Caco-2 (cell line): ENCODE data around the gene COTL1. TPM values are rescaled to one million over a fixed set of nuclear protein-coding genes. Genes with fewer than 3 reads are reported as not detected.

Source experiments
- BruUV-seq: library from RNA; stranded (reverse); fragments of 400-500 nt; replicated peaks from 2 replicates; lab custom pipeline; 2021; lab: Mats Ljungman, UMichigan
- CTCF ChIA-PET: fragments of 300-600 bp; sonication (Branson Sonifier 250); formaldehyde crosslinking; loops from one replicate; lab custom pipeline; 2022; ENCODE audit warnings: antibody characterized with exemption; lab: Charles Lee
- POLR2A ChIA-PET: fragments of 300-600 bp; sonication (Branson Sonifier 250); formaldehyde crosslinking; loops from one replicate; lab custom pipeline; 2022; ENCODE audit warnings: antibody characterized with exemption; lab: Charles Lee
- DNase-seq, 2 experiments: peaks; one replicate each; pipeline versions ENCODE4 v3.0.0 to v3.0.0-alpha.2; 2020 to 2022
- H3K27me3 ChIP-seq: replicated peaks from 2 replicates; pipeline ENCODE4 v1.6.0; 2011; ENCODE audit warnings: low read length; ENCODE audit not compliant: control insufficient read depth, insufficient read depth
- H3K36me3 ChIP-seq: 2 replicates; pipeline ENCODE4 v1.5.1; 2011; ENCODE audit warnings: low read length; ENCODE audit not compliant: control insufficient read depth, insufficient read depth
- H3K4me1 ChIP-seq: fragments of 250-450 bp; sonication (Bioruptor Pico); 2 replicates; pipeline ENCODE4 v1.5.1; 2020; ENCODE audit warnings: mild to moderate bottlenecking
- H3K4me3 ChIP-seq: 2 replicates; pipeline ENCODE4 v1.5.1; 2011; ENCODE audit warnings: low read depth, mild to moderate bottlenecking, control low read depth, low read length
- H3K9me3 ChIP-seq: fragments of 250-450 bp; sonication (Bioruptor Pico); 2 replicates; pipeline ENCODE4 v1.5.1; 2020; ENCODE audit warnings: mild to moderate bottlenecking, moderate library complexity
- H3K27ac Mint-ChIP-seq: one replicate; pipeline ENCODE4 v1.8.0; 2022; ENCODE audit warnings: mixed read lengths; ENCODE audit not compliant: unreplicated experiment
- H3K27me3 Mint-ChIP-seq: one replicate; pipeline ENCODE4 v1.8.0; 2022; ENCODE audit warnings: mixed read lengths; ENCODE audit not compliant: insufficient read depth, unreplicated experiment
- H3K36me3 Mint-ChIP-seq: one replicate; pipeline ENCODE4 v1.8.0; 2022; ENCODE audit warnings: mild to moderate bottlenecking, mixed read lengths; ENCODE audit not compliant: insufficient read depth, unreplicated experiment
- H3K4me1 Mint-ChIP-seq: one replicate; pipeline ENCODE4 v1.8.0; 2022; ENCODE audit warnings: low read depth, mixed read lengths; ENCODE audit not compliant: unreplicated experiment
- H3K4me3 Mint-ChIP-seq: one replicate; pipeline ENCODE4 v1.8.0; 2022; ENCODE audit warnings: mild to moderate bottlenecking, moderate library complexity, mixed read lengths; ENCODE audit not compliant: unreplicated experiment
- H3K9me3 Mint-ChIP-seq: one replicate; pipeline ENCODE4 v1.8.0; 2022; ENCODE audit warnings: mixed read lengths; ENCODE audit not compliant: unreplicated experiment
- intact Hi-C: fragments of 100-400 bp; cut with micrococcal nuclease; formaldehyde crosslinking; loops from one replicate; pipeline ENCODE4 v1.10.0; 2022; ENCODE audit not compliant: unreplicated experiment
- total RNA-seq: library from RNA; stranded (reverse); gene quantifications from 2 replicates; pipeline ENCODE4 v1.2.3, GENCODE V29; 2022
- TF ChIP-seq, protein P1 (sequence below), 2 experiments: fragments of 200-600 bp in 1 of 2; IDR thresholded peaks; 1 replicate in 1 of 2; 2 replicates in 1 of 2; pipeline versions ENCODE4 v1.5.1 to v1.8.0; 2011 to 2022; ENCODE audit warnings: antibody characterized with exemption in 1 of 2, control low read depth in 1 of 2, inconsistent platforms in 1 of 2, low read depth in 1 of 2, low read length in 1 of 2, mild to moderate bottlenecking in 1 of 2, moderate library complexity in 1 of 2; ENCODE audit not compliant: insufficient read depth in 1 of 2, severe bottlenecking in 1 of 2, unreplicated experiment in 1 of 2

COTL1 gene
- total RNA-seq, 1 experiment from 2014 or later = 434 TPM

DNA sequence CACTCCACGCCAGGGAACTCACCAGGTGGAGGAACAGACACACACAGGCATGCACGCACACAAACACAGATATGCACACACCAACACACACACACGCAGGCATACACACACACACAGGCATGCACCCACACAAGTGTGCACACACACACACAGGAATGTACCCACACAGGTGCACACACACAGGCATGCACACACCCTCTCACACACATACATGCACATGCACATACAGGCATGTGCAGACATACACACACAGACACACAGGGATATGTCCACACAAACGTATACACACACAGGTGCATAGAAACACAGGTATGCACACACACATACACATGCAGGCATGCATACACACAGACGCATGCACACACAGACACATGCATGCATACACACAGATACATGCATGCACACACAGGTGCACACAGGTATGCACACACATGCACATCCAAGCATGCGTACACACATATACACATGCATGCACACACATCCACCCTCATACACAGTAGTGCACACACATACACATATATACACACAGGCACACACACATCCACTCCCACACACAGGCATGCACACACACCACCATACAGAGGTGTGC is 39.2 kb downstream of the COTL1 start:
- Histone ChIP-seq H3K9me3 (no peaks in the 10 kb centered on the region), H3K27me3 (no peaks in the 10 kb centered on the region), H3K4me3 (no peak overlapping the region), H3K36me3 (no peaks in the 10 kb centered on the region; the same call in 1 of the 2 replicates), H3K4me1 (peaks cover 19% of the 10 kb centered on the region)
- no peak overlapping the region for H3K4me3 Mint-ChIP-seq
- peaks cover 51% of the 10 kb centered on the region for H3K36me3 Mint-ChIP-seq
- no peak overlapping the region for H3K27ac Mint-ChIP-seq
- intact Hi-C loops = no loop called here
- no peaks in the 10 kb centered on the region for H3K27me3 Mint-ChIP-seq
- no peak for DNase-seq
- BruUV-seq = no TSS peak
- TF ChIP-seq, protein P1, sequence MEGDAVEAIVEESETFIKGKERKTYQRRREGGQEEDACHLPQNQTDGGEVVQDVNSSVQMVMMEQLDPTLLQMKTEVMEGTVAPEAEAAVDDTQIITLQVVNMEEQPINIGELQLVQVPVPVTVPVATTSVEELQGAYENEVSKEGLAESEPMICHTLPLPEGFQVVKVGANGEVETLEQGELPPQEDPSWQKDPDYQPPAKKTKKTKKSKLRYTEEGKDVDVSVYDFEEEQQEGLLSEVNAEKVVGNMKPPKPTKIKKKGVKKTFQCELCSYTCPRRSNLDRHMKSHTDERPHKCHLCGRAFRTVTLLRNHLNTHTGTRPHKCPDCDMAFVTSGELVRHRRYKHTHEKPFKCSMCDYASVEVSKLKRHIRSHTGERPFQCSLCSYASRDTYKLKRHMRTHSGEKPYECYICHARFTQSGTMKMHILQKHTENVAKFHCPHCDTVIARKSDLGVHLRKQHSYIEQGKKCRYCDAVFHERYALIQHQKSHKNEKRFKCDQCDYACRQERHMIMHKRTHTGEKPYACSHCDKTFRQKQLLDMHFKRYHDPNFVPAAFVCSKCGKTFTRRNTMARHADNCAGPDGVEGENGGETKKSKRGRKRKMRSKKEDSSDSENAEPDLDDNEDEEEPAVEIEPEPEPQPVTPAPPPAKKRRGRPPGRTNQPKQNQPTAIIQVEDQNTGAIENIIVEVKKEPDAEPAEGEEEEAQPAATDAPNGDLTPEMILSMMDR (IDR thresholded peaks at IDR 0.05; ENCODE audit: insufficient read depth in 1 of 2, low read depth in 1 of 2, low read length in 1 of 2, severe bottlenecking in 1 of 2, unreplicated experiment in 1 of 2) = no peak
- CTCF ChIA-PET = no interaction called here
- H3K4me1 Mint-ChIP-seq = peaks cover 23% of the 10 kb centered on the region
- H3K9me3 Mint-ChIP-seq = no peaks in the 10 kb centered on the region
- POLR2A ChIA-PET = interaction anchor here (0.6 kb wide), 1 partner anchor 980 kb away, joined by 3 read pairs; no protein-coding TSS in a partner anchor

DNA sequence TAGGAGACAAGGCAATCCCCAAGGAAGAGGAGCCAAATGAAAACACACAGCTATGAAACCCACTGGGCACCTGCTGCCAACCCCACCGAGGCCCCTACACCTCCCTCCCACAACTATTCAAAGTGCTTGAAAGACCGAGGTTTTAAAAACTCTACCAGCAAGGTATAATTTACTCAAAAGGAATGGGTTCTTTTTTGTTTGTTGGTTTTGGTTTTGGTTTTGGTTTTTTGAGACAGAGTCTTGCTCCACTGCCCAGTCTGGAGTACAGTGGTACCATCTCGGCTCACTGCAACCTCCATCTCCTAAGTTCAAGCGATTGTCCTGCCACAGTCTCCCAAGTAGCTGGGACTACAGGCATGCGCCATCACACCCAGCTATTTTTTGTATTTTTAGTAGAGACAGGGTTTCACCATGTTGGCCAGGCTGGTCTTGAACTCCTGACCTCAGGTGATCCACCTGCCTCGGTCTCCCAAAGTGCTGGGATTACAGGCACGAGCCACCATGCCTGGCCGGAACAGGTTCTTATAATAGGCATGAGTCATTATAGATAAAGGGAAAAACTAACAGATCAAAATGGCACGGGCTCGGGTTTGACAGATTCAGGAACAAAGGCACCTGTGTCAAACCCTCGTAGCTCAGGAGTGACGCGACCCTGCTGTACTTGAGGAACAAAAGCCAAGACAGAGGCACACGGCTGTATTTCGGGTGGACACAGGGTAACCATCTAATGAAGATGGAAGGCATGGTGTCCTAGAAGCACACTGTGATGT is 40.7 kb downstream of the COTL1 start:
- ChIA-PET POLR2A (no interaction called here), CTCF (no interaction called here)

DNA sequence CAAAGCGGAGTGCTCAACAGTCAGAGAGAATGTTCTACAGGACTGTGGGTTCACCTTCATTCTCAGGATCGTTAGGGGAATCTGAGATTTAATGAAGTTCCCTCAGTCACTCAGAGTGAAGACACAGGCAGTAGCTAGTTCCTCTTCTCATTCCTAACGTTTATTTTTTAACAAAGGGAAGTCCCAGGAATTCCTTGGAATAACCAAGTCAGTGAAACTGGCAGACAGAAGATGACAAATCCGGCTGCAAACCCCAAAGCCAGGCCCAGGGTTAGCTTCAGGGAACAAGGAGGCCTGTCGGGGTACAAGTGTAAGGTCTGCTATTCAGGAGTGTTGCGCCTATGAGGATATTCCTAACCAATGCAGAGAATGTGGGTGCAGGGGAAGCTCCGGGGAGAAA is 42.0 kb downstream of the COTL1 start:
- no peak for DNase-seq
- Mint-ChIP-seq H3K4me1 (peaks cover 32% of the 10 kb centered on the region), H3K9me3 (peaks cover 2% of the 10 kb centered on the region), H3K27me3 (no peaks in the 10 kb centered on the region), H3K36me3 (peaks cover 64% of the 10 kb centered on the region), H3K4me3 (no peak overlapping the region), H3K27ac (peak overlapping the region; percentile 60)
- BruUV-seq = no TSS peak
- peaks cover 20% of the 10 kb centered on the region for H3K4me1 ChIP-seq
- CTCF ChIA-PET = interaction anchor here (0.7 kb wide), 1 partner anchor 389 kb away, joined by 3 read pairs; the partner anchor contains the start of gene TAF1C
- POLR2A ChIA-PET = no interaction called here
- peaks cover 1% of the 10 kb centered on the region; the same call in 1 of the 2 replicates for H3K36me3 ChIP-seq
- intact Hi-C loops = no loop called here
- H3K4me3 ChIP-seq = no peak overlapping the region
- H3K9me3 ChIP-seq = peaks cover under 1% of the 10 kb centered on the region
- TF ChIP-seq, protein P1 (IDR thresholded peaks at IDR 0.05; ENCODE audit: insufficient read depth in 1 of 2, low read depth in 1 of 2, low read length in 1 of 2, severe bottlenecking in 1 of 2, unreplicated experiment in 1 of 2) = no peak
- H3K27me3 ChIP-seq = no peaks in the 10 kb centered on the region

More for the DNA sequence above, 40.7 kb downstream of the COTL1 start:
- H3K36me3 Mint-ChIP-seq = peaks cover 58% of the 10 kb centered on the region
- H3K9me3 Mint-ChIP-seq = no peaks in the 10 kb centered on the region
- peaks cover 24% of the 10 kb centered on the region for H3K4me1 Mint-ChIP-seq
- TF ChIP-seq, protein P1 (IDR thresholded peaks at IDR 0.05; ENCODE audit: insufficient read depth in 1 of 2, low read depth in 1 of 2, low read length in 1 of 2, severe bottlenecking in 1 of 2, unreplicated experiment in 1 of 2) = no peak
- H3K27ac Mint-ChIP-seq = peak overlapping the region; percentile 60
- no TSS peak for BruUV-seq
- intact Hi-C loops = no loop called here
- no peak overlapping the region for H3K4me3 ChIP-seq
- H3K4me1 ChIP-seq = peaks cover 9% of the 10 kb centered on the region
- no peak overlapping the region for H3K4me3 Mint-ChIP-seq
- H3K27me3 ChIP-seq = no peaks in the 10 kb centered on the region
- H3K9me3 ChIP-seq = no peaks in the 10 kb centered on the region
- no peak for DNase-seq
- no peaks in the 10 kb centered on the region for H3K27me3 Mint-ChIP-seq
- no peaks in the 10 kb centered on the region; the same call in 1 of the 2 replicates for H3K36me3 ChIP-seq
